HL-60 (cell line): ENCODE data around the gene CCDC6.
"Not testable (repeated sequence)": the region's sequence is repeated elsewhere in the genome, so short reads cannot be mapped to it uniquely, and the experiment has no call there.

Source experiments
- DNase-seq, 2 experiments: peaks; one replicate each; pipeline ENCODE4 v3.0.0-alpha.2; 2010 to 2020; ENCODE audit warnings: low read depth in 1 of 2, low spot score in 1 of 2
- H3K27ac ChIP-seq: fragments of 250-450 bp; sonication (Bioruptor Pico); replicated peaks from 2 replicates; pipeline ENCODE4 v1.5.1; 2020; ENCODE audit warnings: mild to moderate bottlenecking, moderate library complexity
- H3K27me3 ChIP-seq: fragments of 250-450 bp; sonication (Bioruptor Pico); 2 replicates; pipeline ENCODE4 v1.5.1; 2021; ENCODE audit warnings: mild to moderate bottlenecking, moderate library complexity; ENCODE audit not compliant: insufficient read depth, poor library complexity, severe bottlenecking
- H3K4me3 ChIP-seq: replicated peaks from 2 replicates; pipeline ENCODE4 v1.5.1; 2011; ENCODE audit warnings: mild to moderate bottlenecking, control low read depth, low read length; ENCODE audit not compliant: insufficient read depth
- CTCF ChIP-seq: IDR thresholded peaks from one replicate; pipeline ENCODE4 v1.5.1; 2011; ENCODE audit warnings: low read length, control low read depth, inconsistent platforms; ENCODE audit not compliant: insufficient read depth
- GABPA ChIP-seq: IDR thresholded peaks from 2 replicates; pipeline ENCODE4 v1.6.1; 2012; ENCODE audit warnings: low read depth
- POLR2AphosphoS5 ChIP-seq: IDR thresholded peaks from 2 replicates; pipeline ENCODE4 v1.6.1; 2012; ENCODE audit warnings: low read depth
- REST ChIP-seq: IDR thresholded peaks from 2 replicates; pipeline ENCODE4 v1.6.1; 2012; ENCODE audit warnings: low read depth; ENCODE audit not compliant: insufficient replicate concordance
- SPI1 ChIP-seq: IDR thresholded peaks from 2 replicates; pipeline ENCODE4 v1.6.1; 2012; ENCODE audit warnings: low read depth, mild to moderate bottlenecking, borderline replicate concordance

CCDC6 gene

GRCh38 chr10:59934701-59935100 is 28.3 kb upstream of the CCDC6 start:
- no peak overlapping the region for H3K4me3 ChIP-seq
- TF ChIP-seq SPI1: no peak
- DNase-seq: no peak
- H3K27me3 ChIP-seq: peaks cover 2% of the 10 kb centered on the region
- no peak overlapping the region for H3K27ac ChIP-seq

DNA sequence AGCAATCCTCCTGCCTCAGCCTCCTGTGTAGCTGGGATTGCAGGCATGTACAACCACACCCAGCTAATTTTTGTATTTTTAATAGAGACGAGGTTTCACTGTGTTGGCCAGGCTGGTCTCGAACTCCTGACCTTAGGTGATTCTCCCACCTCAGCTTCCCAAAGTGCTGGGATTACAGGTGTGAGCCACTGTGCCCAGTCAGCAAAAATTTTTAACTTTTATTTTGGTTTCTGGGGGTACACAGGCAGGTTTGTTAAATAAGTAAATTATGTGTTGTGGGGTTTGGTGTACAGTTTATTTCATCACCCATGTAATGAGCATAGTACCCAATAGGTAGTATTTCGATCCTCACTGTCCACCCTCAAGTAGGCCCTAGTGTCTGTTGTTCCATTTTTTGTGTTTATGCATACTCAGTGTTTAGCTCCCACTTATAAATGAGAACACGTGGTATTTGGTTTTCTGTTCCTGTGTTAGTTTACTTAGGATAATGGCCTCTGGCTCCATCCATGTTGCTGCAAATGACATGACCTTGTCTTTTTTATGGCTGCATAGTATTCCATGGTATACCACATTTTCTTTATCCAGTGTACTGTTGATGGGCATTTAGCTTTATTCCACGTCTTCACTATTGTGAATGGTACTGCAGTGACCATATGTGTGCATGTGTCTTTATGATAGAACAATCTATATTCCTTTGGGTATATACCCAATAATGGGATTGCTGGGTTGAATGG is 24.6 kb upstream of the CCDC6 start:
- H3K4me3 ChIP-seq, H3K27me3 ChIP-seq, H3K27ac ChIP-seq, DNase-seq: not testable (repeated sequence)

- Histone ChIP-seq H3K27ac (no peak overlapping the region), H3K4me3 (no peak overlapping the region), H3K27me3 (no peaks in the 10 kb centered on the region)
- TF ChIP-seq CTCF (no peak), SPI1 (no peak), GABPA (no peak), REST (no peak)
- DNase-seq: no peak
These were observed 19.7 kb upstream of the CCDC6 start for GRCh38 chr10:59926086-59926485.

DNA sequence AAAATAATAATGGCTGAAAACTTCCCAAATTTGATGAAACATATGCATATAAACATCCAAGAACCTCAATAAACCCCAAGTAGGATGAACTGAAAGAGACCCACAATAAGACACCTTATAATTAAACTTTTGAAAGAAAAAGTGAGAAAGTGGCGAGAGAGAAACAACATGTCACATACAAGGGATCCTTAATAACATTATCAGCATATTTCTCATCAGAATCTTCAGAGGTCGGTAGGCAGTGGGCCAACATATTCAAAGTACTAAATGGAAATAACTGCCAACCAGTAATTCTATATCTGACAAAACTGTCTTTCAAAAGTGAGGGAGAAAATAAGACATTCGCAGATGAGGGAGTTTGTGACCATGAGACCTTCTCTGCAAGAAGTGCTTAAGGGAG is 16.6 kb upstream of the CCDC6 start:
- DNase-seq: no peak
- no peak overlapping the region for H3K27ac ChIP-seq
- H3K4me3 ChIP-seq: no peak overlapping the region
- H3K27me3 ChIP-seq: no peaks in the 10 kb centered on the region
- TF ChIP-seq POLR2AphosphoS5 (no peak), REST (no peak), GABPA (no peak), SPI1 (no peak), CTCF (no peak)

DNA sequence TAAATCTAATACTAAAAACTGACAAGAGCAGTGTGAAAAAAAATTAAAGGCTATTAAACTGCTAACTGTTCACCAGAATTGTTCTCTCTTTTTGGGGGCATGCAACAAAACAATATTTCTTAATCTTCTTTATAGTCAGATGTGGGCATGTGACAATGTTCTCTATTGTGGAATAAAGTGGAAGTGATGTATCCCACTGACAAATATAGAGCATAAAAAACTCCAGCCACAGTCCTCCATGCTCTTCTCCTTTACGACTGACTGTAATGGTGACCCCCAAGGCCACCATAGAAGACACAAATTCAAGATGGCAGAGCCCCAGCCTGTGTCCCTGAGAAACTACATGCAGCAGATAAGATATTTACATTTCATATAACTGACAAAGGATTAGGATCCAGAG is 11.6 kb upstream of the CCDC6 start:
- no peak overlapping the region for H3K27ac ChIP-seq
- no peak for DNase-seq
- H3K27me3 ChIP-seq: no peaks in the 10 kb centered on the region
- TF ChIP-seq REST: no peak
- TF ChIP-seq SPI1: no peak
- TF ChIP-seq GABPA: no peak
- no peak for TF ChIP-seq CTCF
- TF ChIP-seq POLR2AphosphoS5: no peak
- H3K4me3 ChIP-seq: no peak overlapping the region
